BLaER1 treated with 17β-estradiol and CSF1 and Interleukin-3, amounts not matched to agents 10 nM and 100 nM (cell line): ENCODE results near the gene C1QC.
A peak's percentile ranks its signal among the peaks of the same experiment; 100 is the strongest.

Experiments
- H3K27ac ChIP-seq, 11 experiments: shearing (Covaris generic); formaldehyde crosslinking; 2 replicates each; pipeline ENCODE4 v1.8.1; 2022
- H3K27me3 ChIP-seq, 11 experiments: shearing (Covaris generic); formaldehyde crosslinking; 2 replicates each; pipeline ENCODE4 v1.8.1; 2022
- H3K36me3 ChIP-seq, 11 experiments: shearing (Covaris generic); formaldehyde crosslinking; 2 replicates each; pipeline ENCODE4 v1.8.1; 2022
- H3K4me1 ChIP-seq, 10 experiments: shearing (Covaris generic); formaldehyde crosslinking; 2 replicates each; pipeline ENCODE4 v1.8.1; 2022
- H3K4me2 ChIP-seq, 11 experiments: shearing (Covaris generic); formaldehyde crosslinking; 2 replicates each; pipeline ENCODE4 v1.8.1; 2022
- H3K4me3 ChIP-seq, 10 experiments: shearing (Covaris generic); formaldehyde crosslinking; 2 replicates each; pipeline ENCODE4 v1.8.1; 2022
- H3K9ac ChIP-seq, 11 experiments: shearing (Covaris generic); formaldehyde crosslinking; 2 replicates each; pipeline ENCODE4 v1.8.1; 2022
- H3K9me3 ChIP-seq, 11 experiments: shearing (Covaris generic); formaldehyde crosslinking; replicated peaks in 1 of 11; 2 replicates each; pipeline ENCODE4 v1.8.1; 2022
- H4K20me1 ChIP-seq, 11 experiments: shearing (Covaris generic); formaldehyde crosslinking; 2 replicates each; pipeline ENCODE4 v1.8.1; 2022
- Cebpa-rat ChIP-seq, 11 experiments: shearing (Covaris generic); IDR thresholded peaks; 2 replicates each; pipeline ENCODE4 v1.8.1; 2022

The C1QC gene

GRCh38 chr1:22636927-22637326 is 6.5 kb upstream of the C1QC start:
- TF ChIP-seq Cebpa-rat (IDR thresholded peaks at IDR 0.05): no peak
- Histone ChIP-seq H3K4me2 (peak overlapping the region; percentile 63 to 100 (median 77)), H3K4me3 (peak overlapping the region in 4 of 10 experiments; percentile 57 to 90 (median 76); a peak in 7 of 20 replicates), H3K27ac (peak overlapping the region in 9 of 11 experiments; percentile 6 to 77 (median 28); a peak in 12 of 22 replicates), H3K4me1 (peaks cover 57 to 89% (median 64%) of the 10 kb centered on the region in 10 experiments), H4K20me1 (peaks cover 0 to 21% (median 0%) of the 10 kb centered on the region in 11 experiments; a peak in 5 of 22 replicates), H3K9ac (peak overlapping the region in 4 of 11 experiments; percentile 5 to 88 (median 74); a peak in 7 of 22 replicates), H3K9me3 (peaks cover 0 to 19% (median 16%) of the 10 kb centered on the region in 11 experiments; a peak in 20 of 22 replicates), H3K27me3 (no peaks in the 10 kb centered on the region), H3K36me3 (peaks cover 0 to 46% (median 0%) of the 10 kb centered on the region in 11 experiments; a peak in 6 of 22 replicates)

- Histone ChIP-seq H3K4me2 (peak overlapping the region; percentile 47 to 100 (median 77); a peak in 16 of 22 replicates), H4K20me1 (peaks cover 0 to 21% (median 0%) of the 10 kb centered on the region in 11 experiments; a peak in 6 of 22 replicates), H3K4me1 (peaks cover 58 to 100% (median 69%) of the 10 kb centered on the region in 10 experiments), H3K9ac (peak overlapping the region in 4 of 11 experiments; percentile 1 to 88 (median 74); a peak in 6 of 22 replicates), H3K27ac (peak overlapping the region in 6 of 11 experiments; percentile 3 to 77 (median 48); a peak in 9 of 22 replicates), H3K27me3 (no peaks in the 10 kb centered on the region), H3K36me3 (peaks cover 0 to 52% (median 0%) of the 10 kb centered on the region in 11 experiments; a peak in 6 of 22 replicates), H3K4me3 (peak overlapping the region in 4 of 10 experiments; percentile 57 to 90 (median 76); a peak in 7 of 20 replicates), H3K9me3 (peaks cover 0 to 19% (median 16%) of the 10 kb centered on the region in 11 experiments; a peak in 20 of 22 replicates)
- no peak for TF ChIP-seq Cebpa-rat (IDR thresholded peaks at IDR 0.05)
Observed at GRCh38 chr1:22637907-22638445, 5.5 kb upstream of the C1QC start.

GRCh38 chr1:22638476-22639234 is 4.8 kb upstream of the C1QC start:
- Histone ChIP-seq H3K9me3 (peaks cover 0 to 19% (median 16%) of the 10 kb centered on the region in 11 experiments; a peak in 20 of 22 replicates), H3K36me3 (peaks cover 0 to 53% (median 0%) of the 10 kb centered on the region in 11 experiments; a peak in 6 of 22 replicates), H4K20me1 (peaks cover 0 to 21% (median 0%) of the 10 kb centered on the region in 11 experiments; a peak in 6 of 22 replicates), H3K4me2 (peak overlapping the region in 9 of 11 experiments; percentile 0 to 100 (median 31); a peak in 16 of 22 replicates), H3K4me1 (peaks cover 59 to 100% (median 72%) of the 10 kb centered on the region in 10 experiments), H3K4me3 (peak overlapping the region in 3 of 10 experiments; percentile 68 to 90 (median 84); a peak in 6 of 20 replicates), H3K9ac (peak overlapping the region in 3 of 11 experiments; percentile 66 to 88 (median 82); a peak in 5 of 22 replicates), H3K27ac (peak overlapping the region in 3 of 11 experiments; percentile 63 to 77 (median 75); a peak in 6 of 22 replicates), H3K27me3 (no peaks in the 10 kb centered on the region)
- TF ChIP-seq Cebpa-rat (IDR thresholded peaks at IDR 0.05): no peak

- Histone ChIP-seq H3K9me3 (peaks cover 0 to 14% (median 13%) of the 10 kb centered on the region in 11 experiments; a peak in 20 of 22 replicates), H3K9ac (peak overlapping the region in 3 of 11 experiments; percentile 2 to 88 (median 82); a peak in 5 of 22 replicates), H3K36me3 (peaks cover 0 to 60% (median 0%) of the 10 kb centered on the region in 11 experiments; a peak in 6 of 22 replicates), H3K4me2 (peak overlapping the region in 10 of 11 experiments; percentile 0 to 100 (median 32); a peak in 16 of 22 replicates), H3K27ac (peak overlapping the region in 2 of 11 experiments; percentile 63 to 77; a peak in 2 of 22 replicates), H4K20me1 (peaks cover 0 to 21% (median 0%) of the 10 kb centered on the region in 11 experiments; a peak in 6 of 22 replicates), H3K4me3 (peak overlapping the region in 3 of 10 experiments; percentile 68 to 90 (median 84); a peak in 6 of 20 replicates), H3K27me3 (no peaks in the 10 kb centered on the region), H3K4me1 (peaks cover 55 to 100% (median 69%) of the 10 kb centered on the region in 10 experiments)
- no peak for TF ChIP-seq Cebpa-rat (IDR thresholded peaks at IDR 0.05)
Observed at GRCh38 chr1:22639286-22639685, 4.1 kb upstream of the C1QC start.

GRCh38 chr1:22641247-22641646 is 2.2 kb upstream of the C1QC start:
- Histone ChIP-seq H3K9ac (peak overlapping the region in 2 of 11 experiments; percentile 60 to 82; a peak in 4 of 22 replicates), H3K9me3 (no peaks in the 10 kb centered on the region), H3K36me3 (peaks cover 0 to 79% (median 0%) of the 10 kb centered on the region in 11 experiments; a peak in 6 of 22 replicates), H3K27ac (peak overlapping the region in 2 of 11 experiments; percentile 39; a peak in 3 of 22 replicates), H4K20me1 (peaks cover 0 to 26% (median 0%) of the 10 kb centered on the region in 11 experiments; a peak in 6 of 22 replicates), H3K4me1 (peaks cover 35 to 100% (median 50%) of the 10 kb centered on the region in 10 experiments), H3K27me3 (no peaks in the 10 kb centered on the region), H3K4me3 (peak overlapping the region in 2 of 10 experiments; percentile 84 to 90; a peak in 3 of 20 replicates), H3K4me2 (peak overlapping the region in 4 of 11 experiments; percentile 34 to 100 (median 89); a peak in 6 of 22 replicates)
- no peak for TF ChIP-seq Cebpa-rat (IDR thresholded peaks at IDR 0.05)

- Histone ChIP-seq H3K36me3 (peaks cover 0 to 87% (median 0%) of the 10 kb centered on the region in 11 experiments; a peak in 6 of 22 replicates), H3K27ac (peak overlapping the region in 3 of 11 experiments; percentile 33 to 87 (median 56); a peak in 5 of 22 replicates), H3K9me3 (no peaks in the 10 kb centered on the region), H3K4me2 (peak overlapping the region in 6 of 11 experiments; percentile 18 to 100 (median 60); a peak in 9 of 22 replicates), H3K4me1 (peaks cover 27 to 100% (median 42%) of the 10 kb centered on the region in 10 experiments), H4K20me1 (peaks cover 0 to 34% (median 0%) of the 10 kb centered on the region in 11 experiments; a peak in 7 of 22 replicates), H3K27me3 (no peaks in the 10 kb centered on the region), H3K9ac (peak overlapping the region in 5 of 11 experiments; percentile 5 to 82 (median 35); a peak in 5 of 22 replicates), H3K4me3 (peak overlapping the region in 2 of 10 experiments; percentile 84 to 90; a peak in 3 of 20 replicates)
- no peak for TF ChIP-seq Cebpa-rat (IDR thresholded peaks at IDR 0.05)
Observed at GRCh38 chr1:22641906-22642636, 1.4 kb upstream of the C1QC start.

- Histone ChIP-seq H3K36me3 (peaks cover 0 to 88% (median 0%) of the 10 kb centered on the region in 11 experiments; a peak in 6 of 22 replicates), H3K4me3 (peak overlapping the region in 4 of 10 experiments; percentile 16 to 82 (median 72); a peak in 7 of 20 replicates), H3K27me3 (no peaks in the 10 kb centered on the region), H3K4me2 (peak overlapping the region in 6 of 11 experiments; percentile 21 to 100 (median 66); a peak in 10 of 22 replicates), H3K9me3 (no peaks in the 10 kb centered on the region), H3K9ac (peak overlapping the region in 5 of 11 experiments; percentile 2 to 91 (median 69); a peak in 7 of 22 replicates), H3K4me1 (peaks cover 13 to 95% (median 26%) of the 10 kb centered on the region in 10 experiments; a peak in 19 of 20 replicates), H3K27ac (peak overlapping the region in 4 of 11 experiments; percentile 34 to 87 (median 72); a peak in 8 of 22 replicates), H4K20me1 (peaks cover 0 to 43% (median 0%) of the 10 kb centered on the region in 11 experiments; a peak in 7 of 22 replicates)
- no peak for TF ChIP-seq Cebpa-rat (IDR thresholded peaks at IDR 0.05)
Observed at GRCh38 chr1:22643928-22644327, 495 bp downstream of the C1QC start.
